Medulla oblongata (tissue), 1 donor: ENCODE measurements around the gene ITLN1.
"Not testable (repeated sequence)": the region's sequence is repeated elsewhere in the genome, so short reads cannot be mapped to it uniquely, and the experiment has no call there.

Experiments
- DNase-seq: peaks from one replicate; pipeline ENCODE4 v3.0.0-alpha.2; 2015; ENCODE audit errors: extremely low spot score

The ITLN1 gene

DNA sequence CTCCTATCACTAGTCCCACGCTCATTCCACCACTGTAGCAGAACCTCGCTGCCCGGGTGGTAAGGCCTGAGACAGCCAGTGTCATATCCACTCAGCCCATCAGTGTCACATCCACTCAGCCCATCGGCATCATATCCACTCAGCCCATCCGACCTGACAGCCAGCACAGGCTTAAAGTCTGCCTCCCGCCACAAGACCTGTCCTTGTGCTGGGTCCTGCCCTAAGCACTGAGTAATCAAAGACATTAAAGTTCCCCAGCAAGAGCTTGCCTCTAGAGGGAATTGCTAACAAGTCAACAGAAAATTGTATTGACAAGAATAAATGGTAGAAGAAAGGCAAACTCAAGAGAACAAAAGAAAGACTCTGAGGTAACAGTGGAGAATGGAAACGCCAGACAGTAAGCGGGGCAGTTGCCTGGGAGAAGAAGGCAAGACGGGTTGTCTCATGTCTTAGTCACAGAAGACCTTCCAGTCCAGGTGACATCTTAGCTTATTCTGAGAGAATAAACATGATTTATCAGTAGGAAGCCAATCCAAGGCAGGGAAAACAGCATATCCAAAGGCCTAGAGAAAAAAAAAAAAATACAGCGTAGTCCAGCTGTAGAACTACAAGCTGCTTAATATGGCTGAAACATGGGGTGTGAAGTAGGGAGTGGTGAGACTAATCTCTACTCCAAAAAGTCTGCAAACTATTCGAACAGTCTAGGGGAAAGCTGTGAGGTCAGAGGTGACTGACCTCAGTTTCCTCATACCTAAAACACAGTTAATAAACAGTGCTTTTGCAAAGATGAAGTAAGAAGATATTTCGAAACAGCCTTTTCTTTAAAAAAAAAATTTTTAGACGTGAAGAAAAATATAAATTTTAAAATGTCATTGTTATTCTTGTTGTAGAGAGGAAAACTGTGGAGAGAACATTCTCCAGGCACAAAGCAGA is 1.1 kb downstream of the ITLN1 start:
- no peak for DNase-seq

DNA sequence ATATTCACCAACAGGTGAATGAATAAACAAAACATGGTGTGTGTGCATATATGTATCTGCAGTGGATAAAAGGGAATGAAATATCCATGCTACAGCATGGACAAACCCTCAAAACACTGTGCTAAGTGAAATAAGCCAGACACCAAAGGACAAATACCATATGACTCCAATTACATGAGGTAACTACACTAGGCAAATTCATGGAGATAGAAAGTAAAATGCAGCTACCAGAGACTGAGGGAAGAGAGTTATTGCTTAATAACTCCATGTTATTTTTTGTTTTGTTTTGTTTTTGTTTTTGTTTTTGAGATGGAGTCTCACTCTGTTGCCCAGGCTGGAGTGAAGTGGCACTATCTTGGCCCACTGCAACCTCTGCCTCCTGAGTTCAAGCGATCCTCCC is 2.4 kb downstream of the ITLN1 start:
- DNase-seq, result no peak

DNA sequence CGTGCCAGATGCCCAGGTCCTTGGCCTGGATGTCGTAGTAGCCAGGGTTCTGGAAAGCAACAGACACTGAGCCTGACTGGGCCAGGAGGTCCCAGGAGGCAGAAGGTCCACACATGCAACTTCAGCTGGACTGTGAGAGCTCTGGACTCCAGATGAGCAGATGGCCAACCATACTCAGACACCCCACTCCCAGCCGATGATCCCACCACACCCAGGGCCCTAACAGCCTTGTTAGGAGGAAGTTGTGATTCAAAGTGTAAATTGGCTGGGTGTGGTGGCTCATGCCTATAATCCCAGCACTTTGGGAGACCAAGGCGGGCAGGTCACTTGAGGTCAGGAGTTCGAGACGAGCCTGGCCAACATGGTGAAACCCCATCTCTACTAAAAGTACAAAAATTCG is 3.7 kb downstream of the ITLN1 start:
- DNase-seq, result not testable (repeated sequence)

DNA sequence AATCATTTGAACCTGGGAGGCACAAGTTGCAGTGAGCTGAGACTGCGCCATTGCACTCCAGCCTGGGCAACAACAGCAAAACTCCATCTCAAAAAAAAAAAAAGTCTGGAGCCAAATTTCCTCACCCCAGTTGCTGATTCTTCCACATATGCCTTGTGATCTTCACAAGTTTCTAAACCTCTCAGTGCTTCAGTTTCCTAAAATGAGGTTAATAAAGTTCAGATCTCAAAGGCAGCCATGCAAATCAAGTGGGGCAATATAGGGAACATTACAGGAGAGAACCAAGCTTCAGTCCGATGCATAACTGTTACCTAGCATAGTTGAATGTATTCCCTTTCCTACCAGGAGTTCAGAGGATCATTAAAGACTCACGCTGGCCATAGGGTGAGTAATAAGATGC is 4.8 kb downstream of the ITLN1 start:
- no peak for DNase-seq

DNA sequence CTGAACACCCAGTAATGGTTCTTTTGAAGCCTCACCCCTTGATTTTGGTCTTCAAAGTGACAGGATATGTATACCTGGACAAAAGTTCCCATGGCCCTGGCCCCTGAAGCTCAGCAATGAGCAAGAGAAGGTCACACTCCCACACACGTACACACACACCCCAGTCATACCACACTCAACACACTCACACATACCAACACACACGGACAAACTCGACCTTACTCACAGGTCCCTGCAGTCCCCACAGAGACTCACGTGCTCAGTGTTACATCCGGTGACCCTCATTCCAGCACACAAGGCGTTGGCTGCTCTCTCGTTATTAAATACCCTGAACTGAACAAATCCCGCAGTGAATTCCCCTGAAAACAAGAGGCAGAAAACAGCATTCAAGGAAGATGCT is 5.9 kb downstream of the ITLN1 start:
- DNase-seq, result no peak

DNA sequence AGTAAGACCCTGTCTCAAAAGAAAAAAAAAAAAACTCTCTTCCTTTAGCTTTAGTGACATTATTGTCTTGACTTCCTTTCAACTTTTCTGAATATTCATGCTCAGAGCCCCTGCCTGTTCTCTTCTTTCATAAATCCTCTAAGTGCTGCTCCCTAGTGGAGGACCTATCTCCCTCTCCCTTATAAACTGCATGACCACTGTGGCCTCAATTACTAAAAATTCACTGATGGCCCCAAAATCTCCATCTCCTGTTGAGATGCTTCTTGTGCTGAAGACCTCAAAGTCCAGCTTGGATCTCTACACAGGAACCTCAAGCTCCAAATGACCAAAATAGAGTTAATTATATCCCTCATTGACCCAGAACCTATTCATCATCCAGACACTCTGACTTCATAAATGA is 7.8 kb downstream of the ITLN1 start:
- no peak for DNase-seq

DNA sequence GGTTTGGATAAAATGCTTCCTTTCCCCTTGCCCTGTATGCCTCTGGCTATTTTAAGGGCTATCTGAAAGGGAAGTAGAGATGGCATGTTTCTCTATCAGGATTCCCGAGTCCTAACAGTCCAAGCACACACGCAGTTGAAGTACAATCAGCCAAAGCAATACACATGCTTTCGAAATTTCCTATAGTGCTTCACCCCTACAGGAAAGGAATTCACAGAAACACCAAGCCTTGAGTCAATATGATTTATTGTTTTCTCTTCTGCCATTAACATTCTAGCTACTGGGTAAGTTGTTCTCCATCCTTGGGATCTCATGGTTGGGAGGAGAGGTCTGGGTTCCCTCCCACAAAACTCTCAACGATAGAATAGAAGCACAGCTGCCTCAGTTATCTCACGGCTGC is 8.7 kb downstream of the ITLN1 start:
- no peak for DNase-seq

DNA sequence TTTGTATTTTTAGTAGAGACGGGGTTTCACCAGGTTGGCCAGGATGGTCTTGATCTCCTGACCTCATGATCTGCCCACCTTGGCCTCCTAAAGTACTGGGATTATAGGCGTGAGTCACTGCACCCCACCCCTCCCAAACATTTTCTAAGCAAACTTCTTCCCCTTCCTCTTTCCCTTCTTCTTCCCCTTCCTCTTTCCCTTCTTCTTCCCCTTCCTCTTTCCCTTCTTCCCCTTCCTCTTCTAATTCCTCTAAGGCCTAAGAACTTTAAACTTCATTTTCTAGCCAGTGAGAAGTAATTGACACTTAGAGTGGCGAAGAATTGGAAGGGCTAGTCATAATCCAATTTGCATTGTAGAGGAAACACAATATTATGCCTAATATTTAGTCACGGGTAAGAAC is 9.4 kb downstream of the ITLN1 start:
- DNase-seq, result not testable (repeated sequence)

DNA sequence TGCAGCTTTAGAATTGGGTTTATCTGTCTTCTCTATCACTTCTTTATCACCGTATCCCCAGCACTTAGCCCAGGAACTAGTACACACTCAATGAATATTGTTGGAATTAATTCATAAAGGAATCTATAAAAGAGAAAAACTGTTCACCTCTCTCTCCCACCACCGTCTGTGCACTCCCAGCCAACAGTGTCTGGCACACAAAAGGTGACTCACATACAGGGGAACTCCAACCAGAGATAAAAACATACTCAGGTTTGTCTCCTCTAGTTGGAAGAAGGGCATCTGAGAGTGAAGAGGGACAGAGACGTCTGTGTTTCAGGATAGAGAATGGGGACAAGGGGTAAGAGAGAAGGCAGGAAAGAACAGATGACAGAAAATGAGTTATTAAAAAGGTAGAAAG is 10.0 kb downstream of the ITLN1 start:
- DNase-seq, result no peak

DNA sequence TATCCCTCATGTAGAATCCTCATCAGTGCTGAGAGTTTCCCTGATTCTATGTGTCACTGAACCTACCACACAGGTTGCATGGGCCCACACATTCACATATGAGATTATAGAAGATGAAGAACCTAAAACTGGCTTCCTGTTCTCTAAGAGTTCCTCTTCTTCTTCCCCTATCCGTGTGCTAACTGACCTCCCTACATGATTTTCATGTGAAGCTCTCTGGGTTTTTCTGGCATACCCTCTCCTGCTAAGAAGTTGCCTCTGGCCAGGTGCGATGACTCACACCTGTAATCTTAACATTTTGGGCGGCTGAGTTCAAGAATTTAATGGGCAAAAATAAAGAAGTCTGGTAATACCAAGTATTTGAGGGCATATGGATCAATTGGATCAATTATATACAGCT is 16.8 kb downstream of the ITLN1 start:
- no peak for DNase-seq

DNA sequence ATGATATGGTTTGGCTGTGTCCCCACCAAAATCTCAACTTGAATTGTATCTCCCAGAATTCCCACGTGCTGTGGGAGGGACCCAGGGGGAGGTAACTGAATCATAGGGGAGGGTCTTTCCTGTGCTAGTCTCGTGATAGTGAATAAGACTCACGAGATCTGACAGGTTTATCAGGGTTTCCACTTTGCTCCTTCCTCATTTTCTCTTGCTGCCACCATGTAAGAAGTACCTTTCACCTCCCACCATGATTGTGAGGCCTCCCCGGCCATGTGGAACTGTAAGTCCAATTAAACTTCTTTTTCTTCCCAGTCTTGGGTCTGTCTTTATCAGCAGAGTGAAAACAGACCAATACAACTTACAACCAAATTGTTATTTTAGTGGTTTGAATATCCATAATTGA is 17.3 kb downstream of the ITLN1 start:
- not testable (repeated sequence) for DNase-seq

DNA sequence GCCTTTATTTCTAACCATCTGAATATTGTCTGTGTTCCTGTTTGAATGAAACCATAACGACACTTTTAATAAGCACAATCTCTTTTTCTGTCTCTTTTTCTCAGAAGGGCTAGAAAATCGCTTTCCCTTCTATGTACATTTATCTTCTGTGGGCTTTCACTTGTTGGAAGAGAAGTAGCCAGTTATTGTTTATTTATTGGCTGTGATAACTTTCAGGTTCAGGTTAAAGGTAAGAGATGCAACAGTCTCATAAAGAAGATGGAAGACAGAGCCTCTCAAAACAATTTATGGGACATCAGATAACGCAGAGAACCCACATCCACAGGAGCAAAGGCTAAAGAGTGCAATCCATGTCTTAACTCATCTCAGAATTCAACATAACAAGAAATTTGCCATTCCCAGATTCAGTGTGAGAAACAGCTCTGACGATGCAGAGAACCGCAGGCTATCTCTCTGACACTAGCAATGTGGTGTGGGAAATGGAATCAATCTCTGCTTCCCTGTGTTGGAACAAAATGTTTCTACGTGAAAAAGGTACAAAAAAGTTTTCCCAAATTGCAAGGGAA is 18.2 kb downstream of the ITLN1 start:
- DNase-seq, result no peak

DNA sequence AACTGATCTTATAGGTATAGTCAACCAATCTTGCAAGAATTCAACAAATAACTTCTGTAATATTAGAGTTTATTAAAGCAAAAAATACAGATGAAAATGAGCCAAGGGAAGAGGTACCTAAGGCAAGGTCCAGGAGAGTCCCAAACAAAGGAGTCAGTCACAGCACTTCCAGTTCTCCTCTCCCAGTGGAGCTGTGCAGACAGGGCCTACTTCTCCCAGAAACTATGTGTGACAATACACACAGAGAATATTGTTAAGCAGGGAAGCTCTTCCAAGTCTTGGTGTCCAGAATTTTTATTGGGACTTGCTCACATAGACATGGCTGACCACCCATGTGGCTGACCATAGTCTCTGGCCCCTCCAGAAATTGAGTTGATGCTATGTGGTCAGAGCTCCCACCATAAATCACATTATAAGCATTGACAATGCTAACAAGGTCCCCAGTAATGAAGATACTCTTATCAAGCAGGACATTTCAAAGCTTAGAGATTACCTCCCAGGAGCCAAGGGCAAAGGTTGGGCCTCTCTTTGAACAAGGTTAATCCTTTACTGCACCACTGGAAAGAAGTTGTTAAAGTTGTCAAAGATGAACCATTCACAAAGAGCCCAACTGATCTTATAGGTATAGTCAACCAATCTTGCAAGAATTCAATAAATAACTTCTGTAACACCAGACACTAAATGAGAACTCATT is 18.8 kb downstream of the ITLN1 start:
- DNase-seq, result no peak

DNA sequence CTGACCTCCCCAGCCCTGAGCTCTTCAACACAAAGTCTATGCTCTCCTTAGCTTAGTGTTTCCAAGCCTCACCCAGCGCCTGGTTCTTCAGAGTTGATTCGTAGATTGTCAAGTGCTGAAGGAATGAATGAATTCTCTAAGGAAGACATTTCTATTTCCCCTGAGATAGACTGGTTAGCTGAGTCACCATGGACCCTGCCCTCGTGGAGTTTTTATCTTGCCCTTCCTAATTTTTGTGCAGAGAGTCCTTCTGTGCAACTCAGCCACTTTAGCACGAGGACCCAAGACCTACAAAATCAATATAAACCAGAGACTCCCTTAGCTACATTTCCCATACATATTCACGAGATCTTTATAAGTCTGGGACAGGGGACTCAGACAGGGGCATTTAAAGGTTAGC is 19.6 kb downstream of the ITLN1 start:
- no peak for DNase-seq

DNA sequence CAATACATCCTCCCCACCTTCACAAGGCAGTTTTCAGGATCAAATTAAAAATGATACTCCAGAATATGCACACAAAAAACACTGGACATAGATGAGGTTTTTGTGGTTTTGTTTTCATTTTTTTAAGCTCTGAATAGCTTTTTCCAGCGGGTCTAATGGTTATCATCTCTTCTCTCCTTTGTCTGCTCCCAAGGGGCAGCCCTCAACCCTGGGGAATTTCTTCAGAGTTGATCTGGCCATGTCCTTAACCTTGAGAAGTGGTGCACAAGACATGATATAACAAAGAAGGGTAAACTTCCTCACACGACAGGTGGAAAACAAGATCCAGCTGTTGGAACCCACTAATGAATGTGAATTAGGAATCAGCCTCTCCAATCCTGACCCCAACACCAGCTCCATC is 20.8 kb downstream of the ITLN1 start:
- no peak for DNase-seq

DNA sequence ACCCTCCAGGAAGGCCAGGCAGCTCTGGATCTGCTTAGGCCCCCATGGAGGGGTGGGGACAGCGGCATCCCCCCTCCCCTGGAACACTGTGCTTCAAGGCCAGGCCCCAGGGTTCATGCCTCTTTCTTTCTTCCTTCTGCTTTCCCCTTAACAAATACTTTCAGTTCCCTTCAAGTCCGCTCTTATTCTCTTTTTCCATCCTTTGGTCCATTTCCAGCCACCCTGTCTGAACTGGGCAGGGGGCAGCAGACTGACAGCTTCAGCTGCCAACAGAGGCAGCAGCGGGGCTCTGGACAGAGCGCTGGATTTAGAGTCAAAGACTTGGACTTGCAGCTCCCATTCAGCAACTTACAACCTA is 21.2 kb downstream of the ITLN1 start:
- peak; percentile 60 for DNase-seq

DNA sequence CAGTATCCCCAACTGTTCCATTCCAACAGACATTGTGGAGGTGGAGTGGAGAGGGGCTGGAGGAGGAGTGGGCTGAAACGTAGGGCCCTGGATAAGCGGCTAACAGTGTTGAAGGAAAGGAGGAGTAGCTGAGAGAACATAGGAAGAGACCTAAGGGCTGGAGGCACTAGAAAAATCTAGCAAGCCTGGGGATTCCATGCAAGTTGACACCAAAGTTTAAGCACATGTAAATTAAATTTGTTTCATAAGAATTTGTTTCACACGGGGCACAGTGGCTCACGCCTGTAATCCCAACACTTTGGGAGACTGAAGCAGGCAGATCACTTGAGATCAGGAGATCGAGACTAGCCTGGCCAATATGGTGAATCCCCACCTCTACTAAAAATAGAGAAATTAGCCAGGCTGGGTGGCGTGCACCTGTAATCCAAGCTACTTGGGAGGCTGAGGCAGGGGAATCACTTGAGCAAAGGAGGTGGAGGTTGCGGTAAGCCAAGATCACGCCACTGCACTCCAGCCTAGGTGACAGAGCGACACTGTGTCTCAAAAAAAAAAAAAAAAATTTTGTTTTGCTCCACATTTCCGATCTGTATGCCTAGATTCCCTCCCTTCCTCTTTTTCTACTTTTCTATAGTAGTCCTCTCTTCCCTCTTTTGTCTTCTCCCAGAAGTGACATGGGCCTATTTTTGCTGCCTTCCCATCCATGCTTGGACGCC is 21.8 kb downstream of the ITLN1 start:
- no peak for DNase-seq

DNA sequence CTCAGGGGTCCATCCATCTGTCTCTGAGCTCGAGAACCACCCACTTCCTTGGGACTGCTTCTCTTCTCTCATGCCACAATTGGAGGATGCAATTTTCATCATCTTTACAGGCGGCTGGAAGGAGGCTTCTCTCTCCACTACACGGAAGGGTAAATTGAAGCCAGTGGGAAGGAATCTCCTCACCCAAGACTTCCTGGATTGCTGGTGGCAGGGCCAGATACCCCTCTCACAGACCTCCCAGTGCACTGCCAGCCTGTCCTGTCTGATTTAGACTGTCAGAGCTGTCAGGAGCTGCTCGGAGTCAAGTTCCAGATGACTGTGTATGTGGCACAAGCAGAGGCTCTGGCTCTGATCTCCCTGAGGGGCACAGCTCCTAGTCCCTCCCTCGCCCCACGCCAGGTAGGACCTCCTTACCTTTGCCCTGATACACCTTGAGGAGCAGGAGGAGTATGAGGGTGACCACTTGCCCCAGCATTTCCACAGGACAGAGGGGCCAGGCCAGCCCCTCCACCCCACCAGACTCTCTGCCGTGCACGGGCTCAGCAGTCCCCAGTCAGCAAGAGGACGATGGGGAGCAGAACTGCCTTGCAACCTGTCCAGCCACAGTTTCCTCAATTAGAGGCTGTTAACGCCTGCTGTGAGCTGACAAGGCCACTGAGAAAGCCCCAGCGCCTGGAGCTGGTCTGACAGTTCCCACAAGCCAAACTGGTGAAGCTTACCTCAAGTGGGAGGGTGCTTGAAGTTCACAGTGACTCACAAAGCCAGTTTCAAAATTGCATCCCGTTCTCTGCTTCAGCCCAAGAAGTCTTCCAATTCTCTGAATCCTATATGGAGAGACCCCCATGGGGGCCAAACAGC is 22.5 kb downstream of the ITLN1 start, which contains the start of gene CD244:
TSS of gene CD244 (minus strand) at position 685 of the 858 bp plus-strand sequence. CDS start at position 475, 210 bp downstream.
- peak; percentile 42 for DNase-seq

DNA sequence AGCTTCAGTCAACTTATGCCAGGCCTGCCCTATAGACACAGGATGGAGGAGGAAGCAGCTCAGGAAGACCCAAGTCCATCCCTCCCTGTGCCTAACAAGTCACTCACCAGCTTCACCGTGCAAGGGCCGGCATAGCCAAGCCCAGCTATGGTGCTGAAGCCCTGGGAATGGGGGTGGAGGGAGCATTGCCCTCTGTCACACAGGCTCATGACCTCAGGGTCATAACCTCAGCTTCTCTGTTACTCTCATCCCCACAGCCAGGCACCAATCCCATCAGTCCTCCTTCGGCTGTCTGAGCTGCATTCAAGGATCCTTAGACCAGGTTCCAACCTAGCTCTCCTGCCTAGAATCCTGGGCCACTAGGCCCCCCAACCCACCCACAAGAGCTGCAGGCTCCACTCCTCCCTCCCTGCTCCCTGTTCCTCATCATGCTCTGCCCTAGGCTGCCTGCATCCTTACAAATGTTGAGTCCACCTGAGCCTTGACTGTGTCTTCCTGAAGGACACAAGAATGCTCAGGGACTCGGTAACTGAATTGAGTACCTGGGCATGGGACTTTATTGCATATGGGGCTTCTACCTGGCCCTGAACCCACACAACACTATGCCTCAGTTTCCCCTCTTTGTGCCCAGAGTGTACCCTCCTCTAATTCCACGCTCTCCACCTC is 24.0 kb downstream of the ITLN1 start:
- no peak for DNase-seq

DNA sequence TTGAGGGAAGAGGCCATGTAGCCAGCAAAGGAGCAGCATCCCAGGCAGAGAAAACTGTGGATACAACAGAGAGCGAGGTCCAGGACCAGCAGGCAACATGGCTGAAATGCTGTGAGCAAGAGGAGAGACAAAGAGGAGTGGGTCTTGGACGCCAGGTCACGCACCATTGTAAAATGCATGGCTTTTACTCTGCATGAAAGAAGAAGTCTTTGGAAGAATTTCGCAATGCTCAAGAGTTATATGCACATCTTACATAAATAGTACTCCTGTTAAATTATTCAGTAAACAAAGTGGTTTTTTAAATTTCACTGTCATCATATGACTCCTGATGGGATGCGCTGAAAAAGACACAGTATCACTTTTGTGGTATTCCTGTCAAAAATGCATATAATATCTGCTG is 25.8 kb downstream of the ITLN1 start:
- DNase-seq, result no peak

DNA sequence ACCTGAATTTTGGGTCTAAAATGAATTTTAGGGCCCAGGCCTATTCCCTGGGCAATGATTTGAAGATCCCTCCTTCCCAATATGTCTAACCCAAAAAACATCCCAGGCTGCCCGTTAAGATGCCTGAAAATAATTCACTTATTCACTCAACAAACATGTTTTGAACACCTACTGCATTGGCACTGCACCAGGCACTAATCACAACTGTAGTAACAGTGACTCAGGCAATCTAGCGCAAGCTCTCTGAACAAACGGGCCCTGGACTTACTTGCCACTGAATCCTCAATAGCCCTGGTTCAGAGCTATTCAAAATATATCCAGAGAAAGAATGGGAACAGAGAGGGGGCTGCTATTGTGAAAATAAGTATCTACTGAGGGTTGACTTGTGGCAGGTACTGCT is 26.5 kb downstream of the ITLN1 start:
- DNase-seq, result no peak
